WTC11 (cell line): ENCODE data around the gene UBASH3A.

ENCODE experiments used
- ETV6 ChIP-seq: sonication (generic); formaldehyde crosslinking; IDR thresholded peaks from 2 replicates; pipeline ENCODE4 v1.8.1; 2022; ENCODE audit warnings: mild to moderate bottlenecking, missing genetic modification reagents
- ZNF671 ChIP-seq: fragments of 250-450 bp; sonication (Bioruptor Pico); IDR thresholded peaks from 2 replicates; pipeline ENCODE4 v1.8.0; 2021; ENCODE audit warnings: mild to moderate bottlenecking
- TF ChIP-seq, protein P1 (sequence below): fragments of 200-600 bp; IDR thresholded peaks from 2 replicates; pipeline ENCODE4 v1.8.0; 2022; ENCODE audit warnings: antibody characterized with exemption
- TF ChIP-seq, protein P2 (sequence below): sonication (generic); formaldehyde crosslinking; IDR thresholded peaks from 2 replicates; pipeline ENCODE4 v1.8.0; 2022; ENCODE audit warnings: mild to moderate bottlenecking, missing genetic modification reagents

DNA sequence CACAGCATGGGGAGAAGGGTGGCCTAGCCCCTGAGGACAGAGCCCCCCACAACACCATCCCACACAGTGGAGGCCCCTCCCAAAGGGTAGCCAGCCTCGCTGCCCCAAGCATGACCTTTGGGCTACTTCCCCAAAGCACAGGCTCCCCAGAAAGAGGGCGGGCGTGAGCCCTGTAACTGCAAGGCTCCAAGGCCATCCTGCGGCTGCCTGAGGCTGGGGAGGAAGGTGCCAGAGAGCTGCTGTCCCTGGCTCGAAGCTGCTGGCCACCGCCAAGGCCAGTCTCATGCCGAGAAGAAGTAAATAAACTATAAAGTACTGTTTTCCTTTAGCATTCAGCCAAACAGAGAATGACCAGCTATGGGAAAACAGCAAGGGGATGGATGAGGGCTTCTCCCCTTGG, 27.5 kb downstream of the UBASH3A start:
- TF ChIP-seq ETV6 (CRISPR knock-in tag) (no peak), ZNF671 (no peak)
- TF ChIP-seq, protein P1, sequence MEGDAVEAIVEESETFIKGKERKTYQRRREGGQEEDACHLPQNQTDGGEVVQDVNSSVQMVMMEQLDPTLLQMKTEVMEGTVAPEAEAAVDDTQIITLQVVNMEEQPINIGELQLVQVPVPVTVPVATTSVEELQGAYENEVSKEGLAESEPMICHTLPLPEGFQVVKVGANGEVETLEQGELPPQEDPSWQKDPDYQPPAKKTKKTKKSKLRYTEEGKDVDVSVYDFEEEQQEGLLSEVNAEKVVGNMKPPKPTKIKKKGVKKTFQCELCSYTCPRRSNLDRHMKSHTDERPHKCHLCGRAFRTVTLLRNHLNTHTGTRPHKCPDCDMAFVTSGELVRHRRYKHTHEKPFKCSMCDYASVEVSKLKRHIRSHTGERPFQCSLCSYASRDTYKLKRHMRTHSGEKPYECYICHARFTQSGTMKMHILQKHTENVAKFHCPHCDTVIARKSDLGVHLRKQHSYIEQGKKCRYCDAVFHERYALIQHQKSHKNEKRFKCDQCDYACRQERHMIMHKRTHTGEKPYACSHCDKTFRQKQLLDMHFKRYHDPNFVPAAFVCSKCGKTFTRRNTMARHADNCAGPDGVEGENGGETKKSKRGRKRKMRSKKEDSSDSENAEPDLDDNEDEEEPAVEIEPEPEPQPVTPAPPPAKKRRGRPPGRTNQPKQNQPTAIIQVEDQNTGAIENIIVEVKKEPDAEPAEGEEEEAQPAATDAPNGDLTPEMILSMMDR: no peak
- TF ChIP-seq, protein P2, sequence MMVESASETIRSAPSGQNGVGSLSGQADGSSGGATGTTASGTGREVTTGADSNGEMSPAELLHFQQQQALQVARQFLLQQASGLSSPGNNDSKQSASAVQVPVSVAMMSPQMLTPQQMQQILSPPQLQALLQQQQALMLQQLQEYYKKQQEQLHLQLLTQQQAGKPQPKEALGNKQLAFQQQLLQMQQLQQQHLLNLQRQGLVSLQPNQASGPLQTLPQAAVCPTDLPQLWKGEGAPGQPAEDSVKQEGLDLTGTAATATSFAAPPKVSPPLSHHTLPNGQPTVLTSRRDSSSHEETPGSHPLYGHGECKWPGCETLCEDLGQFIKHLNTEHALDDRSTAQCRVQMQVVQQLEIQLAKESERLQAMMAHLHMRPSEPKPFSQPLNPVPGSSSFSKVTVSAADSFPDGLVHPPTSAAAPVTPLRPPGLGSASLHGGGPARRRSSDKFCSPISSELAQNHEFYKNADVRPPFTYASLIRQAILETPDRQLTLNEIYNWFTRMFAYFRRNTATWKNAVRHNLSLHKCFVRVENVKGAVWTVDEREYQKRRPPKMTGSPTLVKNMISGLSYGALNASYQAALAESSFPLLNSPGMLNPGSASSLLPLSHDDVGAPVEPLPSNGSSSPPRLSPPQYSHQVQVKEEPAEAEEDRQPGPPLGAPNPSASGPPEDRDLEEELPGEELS (CRISPR knock-in tag): no peak
